HEK293 (cell line): ENCODE data around the gene EPO.

Experiments used
- BCL11B ChIP-seq: fragments of 450-650 bp; formaldehyde crosslinking; IDR thresholded peaks from 2 replicates; pipeline ENCODE4 v1.5.1; 2016; ENCODE audit warnings: low read depth, missing biosample characterization, missing genetic modification characterization
- GLIS2 ChIP-seq: fragments of 450-650 bp; formaldehyde crosslinking; IDR thresholded peaks from 2 replicates; pipeline ENCODE4 v1.5.1; 2016; ENCODE audit warnings: missing biosample characterization, missing genetic modification characterization
- RBAK ChIP-seq: fragments of 450-650 bp; formaldehyde crosslinking; IDR thresholded peaks from 2 replicates; pipeline ENCODE4 v1.5.1; 2016; ENCODE audit warnings: missing biosample characterization, missing genetic modification characterization
- ZBTB21 ChIP-seq: fragments of 450-650 bp; formaldehyde crosslinking; IDR thresholded peaks from 2 replicates; pipeline ENCODE4 v1.5.1; 2017; ENCODE audit warnings: missing biosample characterization, missing genetic modification characterization
- ZBTB48 ChIP-seq: fragments of 450-650 bp; formaldehyde crosslinking; IDR thresholded peaks from 2 replicates; pipeline ENCODE4 v1.5.1; 2016; ENCODE audit warnings: missing biosample characterization, missing genetic modification characterization
- ZNF121 ChIP-seq: fragments of 450-650 bp; formaldehyde crosslinking; IDR thresholded peaks from 2 replicates; pipeline ENCODE4 v1.5.1; 2016; ENCODE audit warnings: missing biosample characterization, missing genetic modification characterization
- ZNF157 ChIP-seq: fragments of 450-650 bp; formaldehyde crosslinking; IDR thresholded peaks from 2 replicates; pipeline ENCODE4 v1.5.1; 2016; ENCODE audit warnings: missing biosample characterization, missing genetic modification characterization
- ZNF19 ChIP-seq: fragments of 450-650 bp; formaldehyde crosslinking; IDR thresholded peaks from 2 replicates; pipeline ENCODE4; 2016; ENCODE audit warnings: missing biosample characterization, missing genetic modification characterization, low read depth
- ZNF2 ChIP-seq: fragments of 450-650 bp; formaldehyde crosslinking; IDR thresholded peaks from 2 replicates; pipeline ENCODE4 v1.5.1; 2016; ENCODE audit warnings: missing biosample characterization, missing genetic modification characterization
- ZNF211 ChIP-seq: fragments of 450-650 bp; formaldehyde crosslinking; IDR thresholded peaks from 2 replicates; pipeline ENCODE4 v1.5.1; 2016; ENCODE audit warnings: low read depth, missing biosample characterization, missing genetic modification characterization
- ZNF221 ChIP-seq: fragments of 450-650 bp; formaldehyde crosslinking; IDR thresholded peaks from 2 replicates; pipeline ENCODE4 v1.5.1; 2017; ENCODE audit warnings: missing biosample characterization, missing genetic modification characterization, borderline replicate concordance
- ZNF223 ChIP-seq: fragments of 450-650 bp; formaldehyde crosslinking; IDR thresholded peaks from 2 replicates; pipeline ENCODE4 v1.5.1; 2016; ENCODE audit warnings: missing biosample characterization, missing genetic modification characterization
- ZNF311 ChIP-seq: fragments of 450-650 bp; formaldehyde crosslinking; IDR thresholded peaks from 2 replicates; pipeline ENCODE4 v1.5.1; 2017; ENCODE audit warnings: missing biosample characterization, missing genetic modification characterization, borderline replicate concordance
- ZNF362 ChIP-seq: fragments of 450-650 bp; formaldehyde crosslinking; IDR thresholded peaks from 2 replicates; pipeline ENCODE4 v1.5.1; 2016; ENCODE audit warnings: missing biosample characterization, missing genetic modification characterization
- ZNF398 ChIP-seq: fragments of 450-650 bp; formaldehyde crosslinking; IDR thresholded peaks from 2 replicates; pipeline ENCODE4 v1.5.1; 2017; ENCODE audit warnings: missing biosample characterization, missing genetic modification characterization
- ZNF416 ChIP-seq: fragments of 450-650 bp; formaldehyde crosslinking; IDR thresholded peaks from 2 replicates; pipeline ENCODE4 v1.5.1; 2016; ENCODE audit warnings: missing biosample characterization, missing genetic modification characterization
- ZNF426 ChIP-seq: fragments of 450-650 bp; formaldehyde crosslinking; IDR thresholded peaks from 2 replicates; pipeline ENCODE4 v1.5.1; 2017; ENCODE audit warnings: missing biosample characterization, missing genetic modification characterization, mild to moderate bottlenecking, inconsistent platforms, moderate library complexity
- ZNF548 ChIP-seq: fragments of 450-650 bp; formaldehyde crosslinking; IDR thresholded peaks from 2 replicates; pipeline ENCODE4 v1.5.1; 2016; ENCODE audit warnings: missing biosample characterization, missing genetic modification characterization
- ZNF561 ChIP-seq: fragments of 450-650 bp; IDR thresholded peaks from 2 replicates; pipeline ENCODE4 v1.5.1; 2018; ENCODE audit warnings: missing biosample characterization, missing genetic modification characterization, borderline replicate concordance
- ZNF621 ChIP-seq: fragments of 450-650 bp; formaldehyde crosslinking; IDR thresholded peaks from 2 replicates; pipeline ENCODE4 v1.5.1; 2017; ENCODE audit warnings: missing biosample characterization, missing genetic modification characterization
- ZNF626 ChIP-seq: fragments of 450-650 bp; sonication (Bioruptor Pico); formaldehyde crosslinking; IDR thresholded peaks from 2 replicates; pipeline ENCODE4 v1.5.1; 2018; ENCODE audit warnings: missing biosample characterization, missing genetic modification characterization, inconsistent platforms
- ZNF660 ChIP-seq: fragments of 450-650 bp; IDR thresholded peaks from 2 replicates; pipeline ENCODE4 v1.5.1; 2018; ENCODE audit warnings: missing biosample characterization, mild to moderate bottlenecking, missing genetic modification characterization
- ZSCAN16 ChIP-seq: fragments of 450-650 bp; formaldehyde crosslinking; IDR thresholded peaks from 2 replicates; pipeline ENCODE4 v1.5.1; 2016; ENCODE audit warnings: missing biosample characterization, missing genetic modification characterization
- TF ChIP-seq, protein P1 (sequence below): fragments of 450-650 bp; formaldehyde crosslinking; IDR thresholded peaks from 2 replicates; pipeline ENCODE4 v1.5.0; 2017; ENCODE audit warnings: missing biosample characterization, missing genetic modification characterization, borderline replicate concordance
- TF ChIP-seq, protein P2 (sequence below): fragments of 450-650 bp; formaldehyde crosslinking; conservative IDR thresholded peaks from 2 replicates; pipeline ENCODE4 v1.5.1; 2016; ENCODE audit warnings: low read depth, missing biosample characterization, missing genetic modification characterization
- TF ChIP-seq, protein P3 (sequence below): fragments of 450-650 bp; formaldehyde crosslinking; IDR thresholded peaks from 2 replicates; pipeline ENCODE4 v1.5.1; 2016; ENCODE audit warnings: missing biosample characterization, missing genetic modification characterization
- TF ChIP-seq, protein P4 (sequence below): fragments of 450-650 bp; formaldehyde crosslinking; IDR thresholded peaks from 2 replicates; pipeline ENCODE4 v1.5.1; 2016; ENCODE audit warnings: missing biosample characterization, missing genetic modification characterization, borderline replicate concordance

Gene EPO

GRCh38 chr7:100705320-100705752 lies 14.9 kb upstream of the EPO start (continued):
- TF ChIP-seq ZNF311 (tag by site-specific recombination) (no peak), ZNF660 (tag by site-specific recombination) (no peak; the same call in 1 of the 2 replicates), ZBTB48 (peak; percentile 99), ZNF416 (tag by site-specific recombination) (no peak), ZNF19 (tag by site-specific recombination) (no peak), ZNF2 (tag by site-specific recombination) (peak; percentile 89; the same call in 1 of the 2 replicates), ZNF398 (tag by site-specific recombination) (no peak), ZSCAN16 (tag by site-specific recombination) (0 out of 2 replicates have a peak, but pooled peaks have one; percentile 34), ZNF621 (tag by site-specific recombination) (no peak), ZNF121 (tag by site-specific recombination) (0 out of 2 replicates have a peak, but pooled peaks have one; percentile 16), GLIS2 (tag by site-specific recombination) (peak; percentile 96), ZNF221 (tag by site-specific recombination) (no peak), ZNF223 (tag by site-specific recombination) (0 out of 2 replicates have a peak, but pooled peaks have one; percentile 24), ZNF626 (tag by site-specific recombination) (no peak), ZNF561 (tag by site-specific recombination) (no peak), ZBTB21 (tag by site-specific recombination) (no peak), ZNF362 (tag by site-specific recombination) (no peak), BCL11B (tag by site-specific recombination) (peak; percentile 86; the same call in 1 of the 2 replicates), ZNF211 (no peak), ZNF157 (no peak), RBAK (no peak), ZNF548 (tag by site-specific recombination) (no peak), ZNF426 (no peak)
- TF ChIP-seq, protein P1, sequence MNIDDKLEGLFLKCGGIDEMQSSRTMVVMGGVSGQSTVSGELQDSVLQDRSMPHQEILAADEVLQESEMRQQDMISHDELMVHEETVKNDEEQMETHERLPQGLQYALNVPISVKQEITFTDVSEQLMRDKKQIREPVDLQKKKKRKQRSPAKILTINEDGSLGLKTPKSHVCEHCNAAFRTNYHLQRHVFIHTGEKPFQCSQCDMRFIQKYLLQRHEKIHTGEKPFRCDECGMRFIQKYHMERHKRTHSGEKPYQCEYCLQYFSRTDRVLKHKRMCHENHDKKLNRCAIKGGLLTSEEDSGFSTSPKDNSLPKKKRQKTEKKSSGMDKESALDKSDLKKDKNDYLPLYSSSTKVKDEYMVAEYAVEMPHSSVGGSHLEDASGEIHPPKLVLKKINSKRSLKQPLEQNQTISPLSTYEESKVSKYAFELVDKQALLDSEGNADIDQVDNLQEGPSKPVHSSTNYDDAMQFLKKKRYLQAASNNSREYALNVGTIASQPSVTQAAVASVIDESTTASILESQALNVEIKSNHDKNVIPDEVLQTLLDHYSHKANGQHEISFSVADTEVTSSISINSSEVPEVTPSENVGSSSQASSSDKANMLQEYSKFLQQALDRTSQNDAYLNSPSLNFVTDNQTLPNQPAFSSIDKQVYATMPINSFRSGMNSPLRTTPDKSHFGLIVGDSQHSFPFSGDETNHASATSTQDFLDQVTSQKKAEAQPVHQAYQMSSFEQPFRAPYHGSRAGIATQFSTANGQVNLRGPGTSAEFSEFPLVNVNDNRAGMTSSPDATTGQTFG, result no peak
- TF ChIP-seq, protein P2, sequence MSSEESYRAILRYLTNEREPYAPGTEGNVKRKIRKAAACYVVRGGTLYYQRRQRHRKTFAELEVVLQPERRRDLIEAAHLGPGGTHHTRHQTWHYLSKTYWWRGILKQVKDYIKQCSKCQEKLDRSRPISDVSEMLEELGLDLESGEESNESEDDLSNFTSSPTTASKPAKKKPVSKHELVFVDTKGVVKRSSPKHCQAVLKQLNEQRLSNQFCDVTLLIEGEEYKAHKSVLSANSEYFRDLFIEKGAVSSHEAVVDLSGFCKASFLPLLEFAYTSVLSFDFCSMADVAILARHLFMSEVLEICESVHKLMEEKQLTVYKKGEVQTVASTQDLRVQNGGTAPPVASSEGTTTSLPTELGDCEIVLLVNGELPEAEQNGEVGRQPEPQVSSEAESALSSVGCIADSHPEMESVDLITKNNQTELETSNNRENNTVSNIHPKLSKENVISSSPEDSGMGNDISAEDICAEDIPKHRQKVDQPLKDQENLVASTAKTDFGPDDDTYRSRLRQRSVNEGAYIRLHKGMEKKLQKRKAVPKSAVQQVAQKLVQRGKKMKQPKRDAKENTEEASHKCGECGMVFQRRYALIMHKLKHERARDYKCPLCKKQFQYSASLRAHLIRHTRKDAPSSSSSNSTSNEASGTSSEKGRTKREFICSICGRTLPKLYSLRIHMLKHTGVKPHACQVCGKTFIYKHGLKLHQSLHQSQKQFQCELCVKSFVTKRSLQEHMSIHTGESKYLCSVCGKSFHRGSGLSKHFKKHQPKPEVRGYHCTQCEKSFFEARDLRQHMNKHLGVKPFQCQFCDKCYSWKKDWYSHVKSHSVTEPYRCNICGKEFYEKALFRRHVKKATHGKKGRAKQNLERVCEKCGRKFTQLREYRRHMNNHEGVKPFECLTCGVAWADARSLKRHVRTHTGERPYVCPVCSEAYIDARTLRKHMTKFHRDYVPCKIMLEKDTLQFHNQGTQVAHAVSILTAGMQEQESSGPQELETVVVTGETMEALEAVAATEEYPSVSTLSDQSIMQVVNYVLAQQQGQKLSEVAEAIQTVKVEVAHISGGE (tag by site-specific recombination), result no peak
- TF ChIP-seq, protein P3, sequence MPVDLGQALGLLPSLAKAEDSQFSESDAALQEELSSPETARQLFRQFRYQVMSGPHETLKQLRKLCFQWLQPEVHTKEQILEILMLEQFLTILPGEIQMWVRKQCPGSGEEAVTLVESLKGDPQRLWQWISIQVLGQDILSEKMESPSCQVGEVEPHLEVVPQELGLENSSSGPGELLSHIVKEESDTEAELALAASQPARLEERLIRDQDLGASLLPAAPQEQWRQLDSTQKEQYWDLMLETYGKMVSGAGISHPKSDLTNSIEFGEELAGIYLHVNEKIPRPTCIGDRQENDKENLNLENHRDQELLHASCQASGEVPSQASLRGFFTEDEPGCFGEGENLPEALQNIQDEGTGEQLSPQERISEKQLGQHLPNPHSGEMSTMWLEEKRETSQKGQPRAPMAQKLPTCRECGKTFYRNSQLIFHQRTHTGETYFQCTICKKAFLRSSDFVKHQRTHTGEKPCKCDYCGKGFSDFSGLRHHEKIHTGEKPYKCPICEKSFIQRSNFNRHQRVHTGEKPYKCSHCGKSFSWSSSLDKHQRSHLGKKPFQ (tag by site-specific recombination), result no peak
- TF ChIP-seq, protein P4, sequence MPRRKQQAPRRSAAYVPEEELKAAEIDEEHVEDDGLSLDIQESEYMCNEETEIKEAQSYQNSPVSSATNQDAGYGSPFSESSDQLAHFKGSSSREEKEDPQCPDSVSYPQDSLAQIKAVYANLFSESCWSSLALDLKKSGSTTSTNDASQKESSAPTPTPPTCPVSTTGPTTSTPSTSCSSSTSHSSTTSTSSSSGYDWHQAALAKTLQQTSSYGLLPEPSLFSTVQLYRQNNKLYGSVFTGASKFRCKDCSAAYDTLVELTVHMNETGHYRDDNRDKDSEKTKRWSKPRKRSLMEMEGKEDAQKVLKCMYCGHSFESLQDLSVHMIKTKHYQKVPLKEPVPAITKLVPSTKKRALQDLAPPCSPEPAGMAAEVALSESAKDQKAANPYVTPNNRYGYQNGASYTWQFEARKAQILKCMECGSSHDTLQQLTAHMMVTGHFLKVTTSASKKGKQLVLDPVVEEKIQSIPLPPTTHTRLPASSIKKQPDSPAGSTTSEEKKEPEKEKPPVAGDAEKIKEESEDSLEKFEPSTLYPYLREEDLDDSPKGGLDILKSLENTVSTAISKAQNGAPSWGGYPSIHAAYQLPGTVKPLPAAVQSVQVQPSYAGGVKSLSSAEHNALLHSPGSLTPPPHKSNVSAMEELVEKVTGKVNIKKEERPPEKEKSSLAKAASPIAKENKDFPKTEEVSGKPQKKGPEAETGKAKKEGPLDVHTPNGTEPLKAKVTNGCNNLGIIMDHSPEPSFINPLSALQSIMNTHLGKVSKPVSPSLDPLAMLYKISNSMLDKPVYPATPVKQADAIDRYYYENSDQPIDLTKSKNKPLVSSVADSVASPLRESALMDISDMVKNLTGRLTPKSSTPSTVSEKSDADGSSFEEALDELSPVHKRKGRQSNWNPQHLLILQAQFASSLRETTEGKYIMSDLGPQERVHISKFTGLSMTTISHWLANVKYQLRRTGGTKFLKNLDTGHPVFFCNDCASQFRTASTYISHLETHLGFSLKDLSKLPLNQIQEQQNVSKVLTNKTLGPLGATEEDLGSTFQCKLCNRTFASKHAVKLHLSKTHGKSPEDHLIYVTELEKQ (tag by site-specific recombination), result no peak
